LNCaP clone FGC (cell line): ENCODE results near the gene CNN3.
"Not testable (repeated sequence)": the region's sequence is repeated elsewhere in the genome, so short reads cannot be mapped to it uniquely, and the experiment has no call there.

Source experiments
- DNase-seq: peaks from one replicate; pipeline ENCODE4 v3.0.0-alpha.2; 2011; ENCODE audit warnings: low read depth
- H3K4me3 ChIP-seq: 2 replicates; pipeline ENCODE4 v1.5.1; 2011; ENCODE audit warnings: mild to moderate bottlenecking, low read depth, low read length, control low read depth
- TF ChIP-seq, protein P1 (sequence below): IDR thresholded peaks from 2 replicates; pipeline ENCODE4 v1.5.1; 2012; ENCODE audit warnings: mild to moderate bottlenecking; ENCODE audit not compliant: control insufficient read depth, insufficient read depth; ENCODE audit errors: extremely low read depth

Gene CNN3

DNA sequence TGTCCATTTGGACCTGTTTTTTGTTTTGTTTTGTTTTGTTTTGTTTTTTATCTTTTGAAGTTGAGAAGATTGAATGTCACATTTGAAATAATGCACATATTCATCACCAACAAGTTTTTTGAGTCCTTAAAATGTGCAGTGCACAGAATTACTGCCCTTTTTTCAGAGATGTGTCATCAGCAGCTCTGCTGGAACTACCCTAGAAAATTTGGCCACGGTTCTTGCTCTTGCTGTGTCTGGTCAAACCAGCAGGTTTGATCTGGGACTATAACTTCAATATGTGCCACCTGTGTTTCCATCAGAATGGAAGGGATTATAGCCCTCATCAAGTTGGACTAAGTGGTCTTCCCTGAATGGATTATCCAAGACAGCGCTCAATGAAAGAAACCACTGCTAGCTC lies 24.1 kb upstream of the CNN3 start:
- DNase-seq, result no peak
- no peak overlapping the region for H3K4me3 ChIP-seq
- TF ChIP-seq, protein P1, sequence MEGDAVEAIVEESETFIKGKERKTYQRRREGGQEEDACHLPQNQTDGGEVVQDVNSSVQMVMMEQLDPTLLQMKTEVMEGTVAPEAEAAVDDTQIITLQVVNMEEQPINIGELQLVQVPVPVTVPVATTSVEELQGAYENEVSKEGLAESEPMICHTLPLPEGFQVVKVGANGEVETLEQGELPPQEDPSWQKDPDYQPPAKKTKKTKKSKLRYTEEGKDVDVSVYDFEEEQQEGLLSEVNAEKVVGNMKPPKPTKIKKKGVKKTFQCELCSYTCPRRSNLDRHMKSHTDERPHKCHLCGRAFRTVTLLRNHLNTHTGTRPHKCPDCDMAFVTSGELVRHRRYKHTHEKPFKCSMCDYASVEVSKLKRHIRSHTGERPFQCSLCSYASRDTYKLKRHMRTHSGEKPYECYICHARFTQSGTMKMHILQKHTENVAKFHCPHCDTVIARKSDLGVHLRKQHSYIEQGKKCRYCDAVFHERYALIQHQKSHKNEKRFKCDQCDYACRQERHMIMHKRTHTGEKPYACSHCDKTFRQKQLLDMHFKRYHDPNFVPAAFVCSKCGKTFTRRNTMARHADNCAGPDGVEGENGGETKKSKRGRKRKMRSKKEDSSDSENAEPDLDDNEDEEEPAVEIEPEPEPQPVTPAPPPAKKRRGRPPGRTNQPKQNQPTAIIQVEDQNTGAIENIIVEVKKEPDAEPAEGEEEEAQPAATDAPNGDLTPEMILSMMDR, result no peak

DNA sequence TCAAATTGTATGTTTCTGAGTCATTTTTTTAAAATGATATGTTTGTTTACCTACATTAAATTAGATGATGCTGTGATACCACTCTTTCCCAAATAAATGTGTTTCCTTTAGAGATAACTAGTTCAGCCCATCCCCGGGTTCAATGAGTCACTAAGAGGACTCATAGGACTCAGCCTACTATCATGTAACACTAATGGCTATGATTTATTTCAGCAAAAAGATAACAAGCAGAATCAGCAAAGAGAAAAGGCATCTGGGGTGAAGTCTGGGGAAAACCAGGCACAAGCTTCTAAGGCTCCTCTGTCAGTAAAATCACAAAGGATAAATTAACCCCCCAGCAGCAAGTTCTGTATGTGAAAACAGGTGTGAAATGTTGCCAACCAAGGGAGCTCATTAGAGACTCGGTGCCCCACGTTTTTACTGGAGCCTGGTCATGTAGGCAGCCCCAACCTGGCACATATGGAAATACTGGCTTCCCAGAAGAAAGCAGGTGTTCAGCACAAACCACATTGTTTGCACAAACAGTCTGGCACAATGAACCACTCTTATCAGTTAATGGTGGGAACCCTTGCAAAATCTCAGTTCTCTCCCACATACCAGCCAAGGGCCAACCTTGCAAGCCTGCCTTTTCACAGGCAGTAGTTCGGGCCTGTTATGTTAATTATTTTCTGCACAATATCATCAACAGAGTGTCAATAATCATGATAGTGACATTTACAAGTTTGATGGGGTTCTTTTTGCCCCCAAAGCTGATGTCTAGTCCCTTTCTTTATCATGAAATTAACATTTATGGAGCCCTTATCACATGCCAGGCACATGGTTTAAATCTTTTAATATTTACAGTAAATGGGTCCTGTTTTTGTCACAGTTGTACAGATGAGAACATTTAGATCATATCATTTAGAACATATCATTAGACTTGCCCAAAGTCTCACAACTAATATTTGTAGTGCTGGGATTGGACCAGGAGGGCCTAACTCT lies 23.1 kb upstream of the CNN3 start:
- DNase-seq, result no peak
- TF ChIP-seq, protein P1, result no peak
- H3K4me3 ChIP-seq, result no peak overlapping the region

- no peak overlapping the region for H3K4me3 ChIP-seq
- no peak for DNase-seq
- TF ChIP-seq, protein P1, result no peak
These were observed 20.5 kb upstream of the CNN3 start for GRCh38 chr1:94947437-94947836.

DNA sequence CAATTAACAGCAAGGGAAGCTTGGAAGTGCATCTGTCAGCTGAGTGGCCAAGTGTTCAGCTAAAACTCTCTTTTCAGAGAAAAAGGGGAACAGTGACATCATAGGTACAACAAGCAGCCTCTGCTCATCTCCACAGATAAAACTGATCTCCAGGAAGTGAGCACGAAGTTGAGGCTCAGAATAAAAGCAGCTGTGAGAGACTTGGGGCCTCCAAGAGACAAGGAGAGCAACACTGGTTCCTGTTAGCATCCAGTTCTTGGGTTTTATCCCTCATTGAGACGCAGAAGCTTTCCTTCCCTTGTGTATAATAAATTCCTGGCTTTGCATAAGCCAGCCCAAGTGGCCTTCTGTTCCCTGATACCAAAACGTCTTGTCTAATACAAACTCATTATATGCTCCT lies 20.0 kb upstream of the CNN3 start:
- H3K4me3 ChIP-seq, result no peak overlapping the region
- TF ChIP-seq, protein P1, result no peak
- DNase-seq, result no peak

DNA sequence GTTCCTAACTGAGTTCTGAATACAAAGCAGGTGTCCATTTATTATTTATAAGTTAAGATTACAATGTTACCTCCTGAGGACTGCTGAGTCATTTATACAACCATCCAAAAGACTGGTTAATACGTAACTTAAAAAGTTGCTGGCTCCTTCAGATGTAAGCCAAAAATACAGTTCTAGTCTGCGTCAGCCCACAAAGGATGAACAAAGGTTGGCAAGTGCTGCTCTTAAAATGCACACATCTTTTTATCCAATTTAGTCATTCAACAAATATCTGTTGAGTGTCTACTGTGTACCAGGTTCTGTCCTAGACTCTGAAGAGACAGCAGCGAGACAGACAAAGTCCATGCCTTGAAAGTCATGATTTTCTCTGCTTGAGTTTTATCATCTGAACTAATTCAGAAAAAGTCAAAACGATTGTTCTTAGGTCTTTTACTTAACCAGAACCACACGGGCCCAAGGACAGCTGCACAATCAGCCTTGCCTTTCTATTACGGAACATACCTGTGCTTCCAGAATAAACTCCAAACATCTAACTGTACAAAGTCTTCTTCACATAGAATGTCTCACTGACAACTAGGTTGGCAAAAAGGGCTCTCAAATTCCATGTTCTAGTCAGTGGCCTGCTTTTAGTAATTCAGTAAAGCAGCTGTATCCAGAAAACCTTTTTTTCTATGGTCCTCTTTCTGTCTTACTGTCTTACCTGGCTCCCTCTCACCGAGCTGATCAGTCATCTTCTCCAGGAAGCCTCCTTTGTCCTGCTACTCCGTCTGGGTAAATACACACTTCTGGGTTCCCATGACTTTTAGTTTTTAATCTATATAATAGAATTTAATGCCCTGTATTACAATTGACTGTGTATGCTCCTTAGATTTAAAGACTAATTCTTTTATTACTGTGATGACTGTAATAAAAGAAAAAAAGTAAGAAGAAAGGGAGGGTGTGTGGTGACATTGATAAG lies 15.5 kb upstream of the CNN3 start:
- DNase-seq, result no peak
- TF ChIP-seq, protein P1, result no peak

GRCh38 chr1:94941480-94941879 lies 14.6 kb upstream of the CNN3 start:
- not testable (repeated sequence) for DNase-seq, H3K4me3 ChIP-seq

More for the DNA sequence above, 15.5 kb upstream of the CNN3 start:
- no peak overlapping the region for H3K4me3 ChIP-seq

DNA sequence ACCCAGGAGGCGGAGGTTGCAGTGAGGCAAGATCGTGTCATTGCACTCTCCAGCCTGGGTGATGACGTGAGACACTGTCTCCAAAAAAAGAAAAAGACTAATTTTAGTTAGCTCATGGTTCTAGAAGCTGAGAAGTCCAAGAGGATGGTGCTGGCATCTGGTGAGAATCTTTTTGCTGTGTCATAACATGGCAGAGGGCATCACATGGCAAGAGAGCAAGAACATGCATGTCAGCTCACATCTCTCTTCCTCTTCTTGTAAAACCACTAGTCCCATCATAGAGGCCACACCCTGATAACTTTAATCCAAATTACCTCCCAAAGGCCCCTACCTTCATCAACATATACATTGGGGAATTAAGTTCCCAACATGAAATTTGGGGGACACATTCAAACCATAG lies 13.8 kb upstream of the CNN3 start:
- no peak for DNase-seq
- H3K4me3 ChIP-seq, result no peak overlapping the region
- TF ChIP-seq, protein P1, result no peak
